NB4 (cell line): ENCODE data around the gene OR1S1.

Experiments used
- DNase-seq: peaks from one replicate; pipeline ENCODE4 v3.0.0; 2010; ENCODE audit warnings: low read depth
- H3K4me3 ChIP-seq: one replicate; pipeline ENCODE4 v1.5.1; 2011; ENCODE audit warnings: mild to moderate bottlenecking, low read depth, low read length, moderate library complexity
- CTCF ChIP-seq: IDR thresholded peaks from one replicate; pipeline ENCODE4 v1.5.1; 2012; ENCODE audit warnings: low read depth, low read length
- MAX ChIP-seq: IDR thresholded peaks from 2 replicates; pipeline ENCODE4 v1.6.1; 2011; ENCODE audit warnings: low read depth, low read length
- MYC ChIP-seq: IDR thresholded peaks from 2 replicates; pipeline ENCODE4 v1.6.1; 2011; ENCODE audit warnings: low read depth, low read length
- POLR2A ChIP-seq: IDR thresholded peaks from 2 replicates; pipeline ENCODE4 v1.6.1; 2011; ENCODE audit warnings: mild to moderate bottlenecking; ENCODE audit not compliant: insufficient read length; ENCODE audit errors: extremely low read depth

Gene OR1S1

GRCh38 chr11:58243954-58244353 lies 31.4 kb downstream of the OR1S1 start:
- TF ChIP-seq MAX, result no peak
- no peak for TF ChIP-seq CTCF
- no peak for TF ChIP-seq MYC
- no peak for TF ChIP-seq POLR2A

GRCh38 chr11:58254936-58255335 lies 42.4 kb downstream of the OR1S1 start:
- H3K4me3 ChIP-seq, result no peak overlapping the region
- TF ChIP-seq MAX (no peak), CTCF (no peak), MYC (no peak), POLR2A (no peak)
- no peak for DNase-seq

More at GRCh38 chr11:58243954-58244353, 31.4 kb downstream of the OR1S1 start:
- H3K4me3 ChIP-seq, result no peak overlapping the region
- DNase-seq, result no peak

DNA sequence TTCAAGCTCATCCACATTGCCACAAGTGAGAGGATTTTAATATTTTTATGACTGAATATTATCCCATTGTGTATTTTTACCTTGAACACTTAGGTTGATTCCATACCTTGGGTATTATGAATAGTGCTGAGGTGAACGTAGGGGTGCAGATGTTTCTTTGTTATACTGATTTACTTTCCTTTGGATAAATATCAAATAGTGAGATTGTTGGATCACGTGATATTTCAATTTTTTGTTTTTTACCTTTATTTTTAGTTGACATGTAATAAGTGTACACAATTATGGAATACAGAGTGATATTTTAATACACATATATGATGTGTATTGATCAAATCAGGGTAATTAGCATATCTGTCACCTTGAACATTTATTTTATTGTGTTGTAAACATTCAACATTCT lies 47.5 kb downstream of the OR1S1 start:
- H3K4me3 ChIP-seq, result no peak overlapping the region
- TF ChIP-seq CTCF, result no peak
- no peak for TF ChIP-seq MAX
- no peak for TF ChIP-seq POLR2A
- no peak for TF ChIP-seq MYC
- no peak for DNase-seq
